Measurements from ENCODE around the gene TPD52L2.

TPD52L2 gene

DNA sequence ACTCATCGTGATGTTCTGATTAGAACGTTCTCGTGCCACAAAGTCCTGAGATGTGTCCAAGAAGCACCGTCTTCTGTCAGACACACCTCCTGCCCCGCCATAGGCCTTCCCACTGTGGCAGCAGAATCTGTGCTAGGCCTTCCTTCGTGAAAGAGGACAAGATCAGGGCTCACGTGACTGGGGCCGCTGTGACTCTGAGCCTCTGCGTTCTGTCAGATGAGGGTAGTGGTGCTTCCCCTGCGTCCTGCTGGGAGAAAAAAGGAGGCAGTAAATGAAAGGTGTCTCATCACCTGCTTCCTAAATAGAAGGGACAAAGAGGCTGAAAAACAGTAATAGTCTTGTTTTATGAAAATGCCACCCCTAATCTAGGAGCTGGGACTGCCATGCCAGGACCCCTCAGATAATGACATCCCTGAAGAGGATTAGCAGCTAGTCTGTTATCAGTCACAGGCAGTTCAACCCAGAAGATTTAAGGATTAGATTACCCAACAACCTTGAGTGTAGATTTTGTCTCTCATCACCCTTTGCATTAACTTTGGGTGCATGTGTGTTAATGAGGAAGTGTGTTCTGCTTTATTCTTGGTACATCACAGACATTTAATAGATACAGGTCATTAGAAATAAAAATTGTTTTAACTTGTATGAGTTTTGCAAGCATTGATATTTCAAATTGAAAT lies 34.0 kb downstream of the TPD52L2 start:
- no peak overlapping the region for H3K4me3 ChIP-seq (ENCODE audit: control insufficient read depth, low read depth, low read length)
- no peak for DNase-seq (ENCODE audit: low read depth)
- TF ChIP-seq, protein P1, sequence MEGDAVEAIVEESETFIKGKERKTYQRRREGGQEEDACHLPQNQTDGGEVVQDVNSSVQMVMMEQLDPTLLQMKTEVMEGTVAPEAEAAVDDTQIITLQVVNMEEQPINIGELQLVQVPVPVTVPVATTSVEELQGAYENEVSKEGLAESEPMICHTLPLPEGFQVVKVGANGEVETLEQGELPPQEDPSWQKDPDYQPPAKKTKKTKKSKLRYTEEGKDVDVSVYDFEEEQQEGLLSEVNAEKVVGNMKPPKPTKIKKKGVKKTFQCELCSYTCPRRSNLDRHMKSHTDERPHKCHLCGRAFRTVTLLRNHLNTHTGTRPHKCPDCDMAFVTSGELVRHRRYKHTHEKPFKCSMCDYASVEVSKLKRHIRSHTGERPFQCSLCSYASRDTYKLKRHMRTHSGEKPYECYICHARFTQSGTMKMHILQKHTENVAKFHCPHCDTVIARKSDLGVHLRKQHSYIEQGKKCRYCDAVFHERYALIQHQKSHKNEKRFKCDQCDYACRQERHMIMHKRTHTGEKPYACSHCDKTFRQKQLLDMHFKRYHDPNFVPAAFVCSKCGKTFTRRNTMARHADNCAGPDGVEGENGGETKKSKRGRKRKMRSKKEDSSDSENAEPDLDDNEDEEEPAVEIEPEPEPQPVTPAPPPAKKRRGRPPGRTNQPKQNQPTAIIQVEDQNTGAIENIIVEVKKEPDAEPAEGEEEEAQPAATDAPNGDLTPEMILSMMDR (conservative IDR thresholded peaks at IDR 0.05; ENCODE audit: control insufficient read depth, insufficient read depth, low read depth, low read length), result no peak

DNA sequence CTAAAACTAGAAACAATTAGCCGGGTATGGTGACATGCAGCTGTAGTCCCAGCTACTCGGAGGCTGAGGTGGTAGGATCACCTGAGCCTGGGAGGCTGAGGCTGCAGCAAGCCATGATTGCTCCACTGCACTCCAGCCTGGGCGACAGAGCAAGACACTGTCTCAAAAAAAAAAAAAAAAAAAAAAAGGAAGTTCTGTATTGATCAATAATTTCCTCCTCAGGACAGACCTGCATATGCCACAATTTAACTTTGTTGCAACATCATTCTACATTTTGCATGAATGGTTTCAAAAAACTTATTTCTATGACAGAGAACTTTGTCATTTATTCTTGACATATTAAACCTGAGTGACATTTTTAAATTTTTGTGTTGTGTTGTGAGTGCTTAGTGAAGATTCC lies 35.3 kb downstream of the TPD52L2 start:
- TF ChIP-seq, protein P1 (conservative IDR thresholded peaks at IDR 0.05; ENCODE audit: control insufficient read depth, insufficient read depth, low read depth, low read length), result no peak

DNA sequence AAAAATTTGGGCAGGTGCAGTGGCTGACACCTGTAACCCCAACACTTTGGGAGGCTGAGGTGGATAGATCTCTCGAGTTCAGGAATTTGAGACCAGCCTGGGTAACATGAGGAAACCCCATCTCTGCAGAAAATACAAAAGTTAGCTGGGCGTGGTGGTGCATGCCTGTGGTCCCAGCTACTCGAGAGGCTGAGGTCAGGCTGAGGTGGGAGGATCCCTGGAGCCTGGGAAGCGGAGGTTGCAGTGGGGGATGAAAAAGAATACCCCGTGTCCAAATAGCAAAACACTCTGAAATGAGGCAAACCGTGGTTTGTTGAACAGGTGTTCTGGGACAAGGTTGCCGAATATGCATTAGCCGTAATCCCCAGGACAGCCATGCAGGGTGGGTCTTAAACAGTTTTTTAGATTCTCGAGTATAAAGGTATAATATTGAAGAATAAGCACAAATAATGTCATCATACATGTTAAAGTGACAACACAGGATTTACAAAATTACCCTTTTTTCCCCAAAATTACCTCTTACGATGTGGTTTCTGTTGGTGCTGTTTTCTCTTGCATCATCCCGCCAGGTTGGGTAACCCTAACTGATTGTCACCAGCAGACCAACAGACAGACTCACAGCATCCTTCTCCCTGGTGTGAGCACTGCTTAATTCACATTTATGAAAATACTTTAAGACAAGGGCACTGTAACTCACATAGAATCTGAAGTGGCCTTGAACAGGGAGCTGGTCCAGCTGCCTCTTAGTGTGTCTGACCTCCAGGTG lies 38.9 kb downstream of the TPD52L2 start:
- no peak overlapping the region for H3K4me3 ChIP-seq (ENCODE audit: control insufficient read depth, low read depth, low read length)
- DNase-seq (ENCODE audit: low read depth), result no peak
- TF ChIP-seq, protein P1 (conservative IDR thresholded peaks at IDR 0.05; ENCODE audit: control insufficient read depth, insufficient read depth, low read depth, low read length), result no peak

More for the DNA sequence above, 35.3 kb downstream of the TPD52L2 start:
- no peak for DNase-seq (ENCODE audit: low read depth)
- H3K4me3 ChIP-seq (ENCODE audit: control insufficient read depth, low read depth, low read length), result no peak overlapping the region

DNA sequence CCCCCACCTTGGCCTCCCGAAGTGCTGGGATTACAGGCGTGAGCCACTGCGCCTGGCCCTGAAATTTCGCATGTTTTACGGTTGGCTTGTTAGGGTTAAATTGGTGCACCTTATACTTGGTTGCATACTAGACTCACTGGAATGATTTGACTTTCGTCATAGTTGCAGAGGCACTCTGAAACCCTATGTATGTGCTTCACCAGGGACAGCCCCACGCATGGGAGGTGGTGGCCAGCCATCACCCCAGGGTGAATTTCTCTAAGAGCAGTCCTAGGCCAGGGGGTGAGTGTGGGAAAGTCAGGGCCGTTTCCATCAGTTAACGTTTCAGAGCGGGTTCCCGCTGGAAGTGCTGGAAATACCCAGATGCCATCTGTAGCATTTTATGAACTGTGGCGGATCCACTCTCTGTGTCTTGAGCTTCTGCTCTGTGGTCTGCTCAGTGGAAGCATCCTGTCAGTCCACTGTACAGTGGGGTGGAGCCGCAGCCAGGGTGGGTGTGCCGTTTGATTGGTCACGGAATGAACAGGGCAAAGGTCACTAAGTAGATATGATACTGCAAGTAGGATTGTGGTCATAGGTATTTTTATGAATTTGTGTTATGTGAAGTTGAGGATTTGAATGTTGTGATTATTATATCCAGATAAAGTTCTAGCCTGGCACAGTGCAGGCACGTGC lies 43.1 kb downstream of the TPD52L2 start:
- no peak overlapping the region for H3K4me3 ChIP-seq (ENCODE audit: control insufficient read depth, low read depth, low read length)
- TF ChIP-seq, protein P1 (conservative IDR thresholded peaks at IDR 0.05; ENCODE audit: control insufficient read depth, insufficient read depth, low read depth, low read length), result no peak
- DNase-seq (ENCODE audit: low read depth), result no peak

DNA sequence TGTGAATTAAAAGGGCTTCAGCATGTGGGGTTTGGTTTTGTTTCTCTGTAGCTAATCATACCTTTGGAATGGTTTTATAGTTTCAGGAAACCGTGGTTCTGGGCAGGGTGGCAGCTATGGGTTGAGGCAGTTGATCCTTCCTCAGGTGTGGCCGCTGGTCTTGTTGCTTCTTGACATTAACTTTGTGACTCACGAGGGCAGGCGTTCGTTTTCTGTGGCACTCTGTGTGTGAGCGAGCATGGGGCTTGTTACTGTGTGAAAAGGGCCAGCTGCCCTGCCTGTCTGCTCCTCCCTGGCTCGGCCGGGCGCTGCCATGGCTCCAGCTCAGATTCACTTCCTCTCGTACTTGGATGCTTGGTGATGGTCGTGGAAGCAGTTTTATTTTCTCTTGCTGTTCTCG lies 46.1 kb downstream of the TPD52L2 start:
- H3K4me3 ChIP-seq (ENCODE audit: control insufficient read depth, low read depth, low read length), result no peak overlapping the region
- TF ChIP-seq, protein P1 (conservative IDR thresholded peaks at IDR 0.05; ENCODE audit: control insufficient read depth, insufficient read depth, low read depth, low read length), result no peak
- DNase-seq (ENCODE audit: low read depth), result peak; percentile 24

DNA sequence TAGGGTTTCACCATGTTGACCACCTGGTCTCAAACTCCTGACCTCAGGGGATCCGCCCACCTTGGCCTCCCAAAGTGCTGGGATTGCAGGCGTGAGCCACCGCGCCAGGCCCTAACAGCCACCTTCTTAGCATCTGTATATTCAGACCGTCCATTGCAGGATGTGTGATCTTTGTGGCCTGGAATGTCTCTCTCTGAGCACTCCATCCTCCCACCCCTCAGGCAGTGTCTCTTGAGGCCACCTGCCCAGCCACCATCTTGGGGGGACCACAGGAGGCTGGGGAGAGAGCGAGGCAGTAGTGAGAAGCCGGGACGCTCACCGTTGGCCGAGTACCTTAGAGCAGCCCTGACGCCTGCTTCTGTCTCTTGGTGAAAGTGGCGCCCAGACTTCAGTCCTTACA lies 48.7 kb downstream of the TPD52L2 start:
- TF ChIP-seq, protein P1 (conservative IDR thresholded peaks at IDR 0.05; ENCODE audit: control insufficient read depth, insufficient read depth, low read depth, low read length), result no peak
- DNase-seq (ENCODE audit: low read depth), result no peak
- H3K4me3 ChIP-seq (ENCODE audit: control insufficient read depth, low read depth, low read length), result no peak overlapping the region

Data from fibroblast of mammary gland (primary cell).